ENCODE data around the gene CSMD2. TPM values are rescaled to one million over a fixed set of nuclear protein-coding genes. Genes with fewer than 3 reads are reported as not detected.

Gene CSMD2
- total and polyA plus RNA-seq, 2 experiments from 2014 or later = 5.3 to 16.6 TPM

GRCh38 chr1:34156739-34157138 lies 8.3 kb downstream of the CSMD2 start:
- peaks cover 1% of the 10 kb centered on the region for H3K27me3 Mint-ChIP-seq (ENCODE audit: insufficient read depth, low read depth, poor library complexity)

More at GRCh38 chr1:34156739-34157138, 8.3 kb downstream of the CSMD2 start:
- H3K79me2 ChIP-seq (replicated peaks; ENCODE audit: insufficient read depth) = peaks cover 94% of the 10 kb centered on the region
- H3K4me3 ChIP-seq = no peak overlapping the region
- Mint-ChIP-seq H3K36me3 (ENCODE audit: low read depth) (peaks cover 38% of the 10 kb centered on the region), H3K4me3 (no peak overlapping the region), H3K27ac (no peak overlapping the region), H3K9me3 (no peaks in the 10 kb centered on the region; the same call in 2 of the 3 replicates), H3K4me1 (peaks cover 26% of the 10 kb centered on the region)
- H3K9me2 ChIP-seq (ENCODE audit: insufficient read depth) = 0 out of 2 replicates have a peak, but pooled peaks cover 9% of the 10 kb centered on the region
- H2AFZ ChIP-seq = no peak overlapping the region
- ATAC-seq (peak; percentile 91), DNase-seq (ENCODE audit: low spot score) (peak; percentile 65)
- H3K27me3 ChIP-seq (ENCODE audit: insufficient read depth) = no peaks in the 10 kb centered on the region
- no peak overlapping the region for H3K4me2 ChIP-seq
- no peaks in the 10 kb centered on the region for H3F3A ChIP-seq (replicated peaks; ENCODE audit: low read depth)
- H4K20me1 ChIP-seq (replicated peaks; ENCODE audit: insufficient read depth) = peaks cover 24% of the 10 kb centered on the region
- H3K4me1 ChIP-seq (ENCODE audit: insufficient read depth) = peaks cover 8% of the 10 kb centered on the region; the same call in 1 of the 2 replicates
- peak; percentile 61 to 64 for TF ChIP-seq CTCF (conservative IDR thresholded peaks at IDR 0.05; ENCODE audit: low read depth in 2 of 2)
- TF ChIP-seq, protein P1, sequence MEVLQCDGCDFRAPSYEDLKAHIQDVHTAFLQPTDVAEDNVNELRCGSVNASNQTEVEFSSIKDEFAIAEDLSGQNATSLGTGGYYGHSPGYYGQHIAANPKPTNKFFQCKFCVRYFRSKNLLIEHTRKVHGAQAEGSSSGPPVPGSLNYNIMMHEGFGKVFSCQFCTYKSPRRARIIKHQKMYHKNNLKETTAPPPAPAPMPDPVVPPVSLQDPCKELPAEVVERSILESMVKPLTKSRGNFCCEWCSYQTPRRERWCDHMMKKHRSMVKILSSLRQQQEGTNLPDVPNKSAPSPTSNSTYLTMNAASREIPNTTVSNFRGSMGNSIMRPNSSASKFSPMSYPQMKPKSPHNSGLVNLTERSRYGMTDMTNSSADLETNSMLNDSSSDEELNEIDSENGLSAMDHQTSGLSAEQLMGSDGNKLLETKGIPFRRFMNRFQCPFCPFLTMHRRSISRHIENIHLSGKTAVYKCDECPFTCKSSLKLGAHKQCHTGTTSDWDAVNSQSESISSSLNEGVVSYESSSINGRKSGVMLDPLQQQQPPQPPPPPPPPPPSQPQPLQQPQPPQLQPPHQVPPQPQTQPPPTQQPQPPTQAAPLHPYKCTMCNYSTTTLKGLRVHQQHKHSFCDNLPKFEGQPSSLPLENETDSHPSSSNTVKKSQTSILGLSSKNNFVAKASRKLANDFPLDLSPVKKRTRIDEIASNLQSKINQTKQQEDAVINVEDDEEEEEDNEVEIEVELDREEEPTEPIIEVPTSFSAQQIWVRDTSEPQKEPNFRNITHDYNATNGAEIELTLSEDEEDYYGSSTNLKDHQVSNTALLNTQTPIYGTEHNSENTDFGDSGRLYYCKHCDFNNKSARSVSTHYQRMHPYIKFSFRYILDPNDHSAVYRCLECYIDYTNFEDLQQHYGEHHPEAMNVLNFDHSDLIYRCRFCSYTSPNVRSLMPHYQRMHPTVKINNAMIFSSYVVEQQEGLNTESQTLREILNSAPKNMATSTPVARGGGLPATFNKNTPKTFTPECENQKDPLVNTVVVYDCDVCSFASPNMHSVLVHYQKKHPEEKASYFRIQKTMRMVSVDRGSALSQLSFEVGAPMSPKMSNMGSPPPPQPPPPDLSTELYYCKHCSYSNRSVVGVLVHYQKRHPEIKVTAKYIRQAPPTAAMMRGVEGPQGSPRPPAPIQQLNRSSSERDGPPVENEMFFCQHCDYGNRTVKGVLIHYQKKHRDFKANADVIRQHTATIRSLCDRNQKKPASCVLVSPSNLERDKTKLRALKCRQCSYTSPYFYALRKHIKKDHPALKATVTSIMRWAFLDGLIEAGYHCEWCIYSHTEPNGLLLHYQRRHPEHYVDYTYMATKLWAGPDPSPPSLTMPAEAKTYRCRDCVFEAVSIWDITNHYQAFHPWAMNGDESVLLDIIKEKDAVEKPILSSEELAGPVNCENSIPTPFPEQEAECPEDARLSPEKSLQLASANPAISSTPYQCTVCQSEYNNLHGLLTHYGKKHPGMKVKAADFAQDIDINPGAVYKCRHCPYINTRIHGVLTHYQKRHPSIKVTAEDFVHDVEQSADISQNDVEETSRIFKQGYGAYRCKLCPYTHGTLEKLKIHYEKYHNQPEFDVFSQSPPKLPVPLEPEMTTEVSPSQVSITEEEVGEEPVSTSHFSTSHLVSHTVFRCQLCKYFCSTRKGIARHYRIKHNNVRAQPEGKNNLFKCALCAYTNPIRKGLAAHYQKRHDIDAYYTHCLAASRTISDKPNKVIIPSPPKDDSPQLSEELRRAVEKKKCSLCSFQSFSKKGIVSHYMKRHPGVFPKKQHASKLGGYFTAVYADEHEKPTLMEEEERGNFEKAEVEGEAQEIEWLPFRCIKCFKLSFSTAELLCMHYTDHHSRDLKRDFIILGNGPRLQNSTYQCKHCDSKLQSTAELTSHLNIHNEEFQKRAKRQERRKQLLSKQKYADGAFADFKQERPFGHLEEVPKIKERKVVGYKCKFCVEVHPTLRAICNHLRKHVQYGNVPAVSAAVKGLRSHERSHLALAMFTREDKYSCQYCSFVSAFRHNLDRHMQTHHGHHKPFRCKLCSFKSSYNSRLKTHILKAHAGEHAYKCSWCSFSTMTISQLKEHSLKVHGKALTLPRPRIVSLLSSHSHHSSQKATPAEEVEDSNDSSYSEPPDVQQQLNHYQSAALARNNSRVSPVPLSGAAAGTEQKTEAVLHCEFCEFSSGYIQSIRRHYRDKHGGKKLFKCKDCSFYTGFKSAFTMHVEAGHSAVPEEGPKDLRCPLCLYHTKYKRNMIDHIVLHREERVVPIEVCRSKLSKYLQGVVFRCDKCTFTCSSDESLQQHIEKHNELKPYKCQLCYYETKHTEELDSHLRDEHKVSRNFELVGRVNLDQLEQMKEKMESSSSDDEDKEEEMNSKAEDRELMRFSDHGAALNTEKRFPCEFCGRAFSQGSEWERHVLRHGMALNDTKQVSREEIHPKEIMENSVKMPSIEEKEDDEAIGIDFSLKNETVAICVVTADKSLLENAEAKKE (CRISPR knock-in tag; IDR thresholded peaks at IDR 0.05) = no peak
- no peaks in the 10 kb centered on the region for H3K36me3 ChIP-seq (ENCODE audit: insufficient read depth)
- H3K27ac ChIP-seq (ENCODE audit: low read depth) = no peak overlapping the region
